ENCODE measurements around the gene OR2T33. TPM values are rescaled to one million over a fixed set of nuclear protein-coding genes. Genes with fewer than 3 reads are reported as not detected.
"Not testable (repeated sequence)": the region's sequence is repeated elsewhere in the genome, so short reads cannot be mapped to it uniquely, and the experiment has no call there.

OR2T33 gene, protein sequence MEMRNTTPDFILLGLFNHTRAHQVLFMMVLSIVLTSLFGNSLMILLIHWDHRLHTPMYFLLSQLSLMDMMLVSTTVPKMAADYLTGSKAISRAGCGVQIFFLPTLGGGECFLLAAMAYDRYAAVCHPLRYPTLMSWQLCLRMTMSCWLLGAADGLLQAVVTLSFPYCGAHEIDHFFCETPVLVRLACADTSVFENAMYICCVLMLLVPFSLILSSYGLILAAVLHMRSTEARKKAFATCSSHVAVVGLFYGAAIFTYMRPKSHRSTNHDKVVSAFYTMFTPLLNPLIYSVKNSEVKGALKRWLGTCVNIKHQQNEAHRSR
- not detected in 2 replicates for total RNA-seq (ENCODE audit: low replicate concordance)

DNA sequence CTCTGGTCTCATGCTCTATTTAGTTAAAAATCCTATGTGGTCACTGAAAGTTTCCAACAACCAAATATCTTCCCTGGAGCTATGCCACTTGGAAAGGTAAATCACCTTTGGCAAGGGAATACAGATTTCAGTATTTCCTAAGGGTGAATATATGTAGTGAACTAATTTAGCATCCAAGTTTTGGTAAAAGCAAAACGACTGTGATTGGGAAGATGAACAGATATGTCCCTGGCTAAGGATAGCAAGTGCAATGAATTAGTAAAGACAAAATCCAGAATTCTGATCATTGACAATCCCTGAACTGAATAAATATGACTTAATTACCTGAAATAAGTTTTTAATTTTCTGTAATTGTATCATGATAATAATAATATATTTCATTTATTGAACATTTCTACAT, at the start of gene OR2T33:
Gene OR2T33 (minus strand): TSS at position 101 of the 400 bp plus-strand sequence. CDS start 4,162 bp downstream, outside the sequence.
- no peak within 1 kb of the TSS for H3K4me3 ChIP-seq (ENCODE audit: low read depth, low read length)
- TF ChIP-seq CTCF (IDR thresholded peaks at IDR 0.05; ENCODE audit: insufficient read depth, low read length), result no peak
- DNase-seq (ENCODE audit: low read depth), result no peak

- no peak for TF ChIP-seq CTCF (IDR thresholded peaks at IDR 0.05; ENCODE audit: insufficient read depth, low read length)
- no peak for DNase-seq (ENCODE audit: low read depth)
Observed at GRCh38 chr1:248324468-248324867, 46.7 kb upstream of the OR2T33 start, which contains the start of gene OR2M7. Gene OR2M7, minus strand, starts transcription at chr1:248324568. Its CDS starts 0 bp downstream, at chr1:248324568.

DNA sequence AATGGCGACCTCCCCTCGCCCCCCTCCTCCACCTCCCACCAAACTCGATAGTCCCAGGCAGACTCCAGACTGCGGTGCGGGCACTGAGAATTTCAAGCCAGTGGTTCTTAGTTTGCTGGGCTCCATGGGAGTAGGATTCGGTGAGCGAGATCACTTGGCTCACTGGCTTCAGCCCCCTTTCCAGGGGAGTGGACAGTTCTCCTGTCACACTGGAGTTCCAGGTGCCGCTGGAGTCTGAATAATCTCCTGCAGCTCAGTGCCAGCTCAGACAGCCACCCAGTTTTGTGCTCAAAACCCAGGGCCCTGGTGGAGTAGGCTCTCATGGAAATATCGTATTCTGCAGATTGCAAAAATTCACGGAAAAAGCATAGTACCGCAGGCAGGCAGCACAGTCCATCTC, 39.0 kb upstream of the OR2T33 start:
- no peak for TF ChIP-seq CTCF (IDR thresholded peaks at IDR 0.05; ENCODE audit: insufficient read depth, low read length)
- no peak for DNase-seq (ENCODE audit: low read depth)
- H3K4me3 ChIP-seq (ENCODE audit: low read depth, low read length), result no peak overlapping the region

More at GRCh38 chr1:248324468-248324867, 46.7 kb upstream of the OR2T33 start, which contains the start of gene OR2M7:
- no peak within 1 kb of the TSS for H3K4me3 ChIP-seq (ENCODE audit: low read depth, low read length)

GRCh38 chr1:248306740-248307139, 29.0 kb upstream of the OR2T33 start:
- not testable (repeated sequence) for H3K4me3 ChIP-seq (ENCODE audit: low read depth, low read length); DNase-seq (ENCODE audit: low read depth)

GRCh38 chr1:248306103-248306502, 28.3 kb upstream of the OR2T33 start:
- DNase-seq (ENCODE audit: low read depth), result no peak
- H3K4me3 ChIP-seq (ENCODE audit: low read depth, low read length), result no peak overlapping the region
- TF ChIP-seq CTCF (IDR thresholded peaks at IDR 0.05; ENCODE audit: insufficient read depth, low read length), result no peak

GRCh38 chr1:248305672-248306071, 27.9 kb upstream of the OR2T33 start:
- not testable (repeated sequence) for H3K4me3 ChIP-seq (ENCODE audit: low read depth, low read length); DNase-seq (ENCODE audit: low read depth)

GRCh38 chr1:248303324-248303723, 25.5 kb upstream of the OR2T33 start, which contains the start of gene OR2T12:
Gene OR2T12, minus strand, starts transcription at chr1:248303424. Its CDS starts 7,846 bp downstream, at chr1:248295578.
- H3K4me3 ChIP-seq (ENCODE audit: low read depth, low read length), result no peak within 1 kb of the TSS
- DNase-seq (ENCODE audit: low read depth), result no peak
- TF ChIP-seq CTCF (IDR thresholded peaks at IDR 0.05; ENCODE audit: insufficient read depth, low read length), result no peak

DNA sequence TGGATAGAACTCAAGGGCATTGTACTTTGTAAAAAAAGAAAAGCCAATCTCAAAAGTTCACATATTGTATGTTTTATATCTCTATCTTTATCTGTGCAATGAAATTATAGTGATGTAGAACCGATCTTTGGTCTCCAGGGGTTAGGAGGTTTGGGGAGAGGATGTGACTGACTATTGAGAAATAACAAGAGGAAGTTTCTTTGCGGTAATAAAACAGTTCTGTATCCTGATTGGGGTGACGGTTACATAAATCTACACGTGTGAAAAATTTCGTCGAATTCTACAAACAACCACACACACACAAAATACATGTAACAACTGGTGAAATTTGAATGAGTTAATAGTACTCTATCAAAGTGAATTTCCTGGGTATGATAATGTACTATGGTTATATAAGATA, 10.6 kb upstream of the OR2T33 start:
- TF ChIP-seq CTCF (IDR thresholded peaks at IDR 0.05; ENCODE audit: insufficient read depth, low read length), result no peak
- DNase-seq (ENCODE audit: low read depth), result no peak
- no peak overlapping the region for H3K4me3 ChIP-seq (ENCODE audit: low read depth, low read length)

GRCh38 chr1:248273225-248273624, 4.6 kb downstream of the OR2T33 start:
- DNase-seq (ENCODE audit: low read depth); H3K4me3 ChIP-seq (ENCODE audit: low read depth, low read length): not testable (repeated sequence)

Measured in fibroblast of the aortic adventitia (primary cell).